Measurements from ENCODE around the gene POLR3A.
"Not testable (repeated sequence)": the region's sequence is repeated elsewhere in the genome, so short reads cannot be mapped to it uniquely, and the experiment has no call there.

POLR3A gene
- long read RNA-seq, donor 1, full-length matches to known transcripts, result 1 of 12,890 reads
- long read RNA-seq, donor 1, partial matches to known transcripts, result 10,114 of 12,890 reads
- long read RNA-seq, donor 1, other reads (novel, unspliced or antisense), result 2,775 of 12,890 reads
- long read RNA-seq, donor 2, full-length matches to known transcripts, result 1 of 7,579 reads
- long read RNA-seq, donor 2, partial matches to known transcripts, result 4,616 of 7,579 reads
- long read RNA-seq, donor 2, other reads (novel, unspliced or antisense), result 2,962 of 7,579 reads
- long read RNA-seq, donor 3, partial matches to known transcripts, result 1,642 of 3,308 reads
- long read RNA-seq, donor 3, other reads (novel, unspliced or antisense), result 1,666 of 3,308 reads
- long read RNA-seq, donor 4, full-length matches to known transcripts, result 1 of 6,890 reads
- long read RNA-seq, donor 4, partial matches to known transcripts, result 3,640 of 6,890 reads
- long read RNA-seq, donor 4, other reads (novel, unspliced or antisense), result 3,249 of 6,890 reads
- long read RNA-seq, donor 5, full-length matches to known transcripts, result 1 of 8,708 reads
- long read RNA-seq, donor 5, partial matches to known transcripts, result 7,158 of 8,708 reads
- long read RNA-seq, donor 5, other reads (novel, unspliced or antisense), result 1,549 of 8,708 reads
- long read RNA-seq, donor 6, partial matches to known transcripts, result 4,052 of 5,268 reads
- long read RNA-seq, donor 6, other reads (novel, unspliced or antisense), result 1,216 of 5,268 reads
- long read RNA-seq, donor 7, full-length matches to known transcripts, result 1 of 10,472 reads
- long read RNA-seq, donor 7, partial matches to known transcripts, result 9,165 of 10,472 reads
- long read RNA-seq, donor 7, other reads (novel, unspliced or antisense), result 1,306 of 10,472 reads
- long read RNA-seq, donor 8, partial matches to known transcripts, result 2,595 of 5,635 reads
- long read RNA-seq, donor 8, other reads (novel, unspliced or antisense), result 3,040 of 5,635 reads

DNA sequence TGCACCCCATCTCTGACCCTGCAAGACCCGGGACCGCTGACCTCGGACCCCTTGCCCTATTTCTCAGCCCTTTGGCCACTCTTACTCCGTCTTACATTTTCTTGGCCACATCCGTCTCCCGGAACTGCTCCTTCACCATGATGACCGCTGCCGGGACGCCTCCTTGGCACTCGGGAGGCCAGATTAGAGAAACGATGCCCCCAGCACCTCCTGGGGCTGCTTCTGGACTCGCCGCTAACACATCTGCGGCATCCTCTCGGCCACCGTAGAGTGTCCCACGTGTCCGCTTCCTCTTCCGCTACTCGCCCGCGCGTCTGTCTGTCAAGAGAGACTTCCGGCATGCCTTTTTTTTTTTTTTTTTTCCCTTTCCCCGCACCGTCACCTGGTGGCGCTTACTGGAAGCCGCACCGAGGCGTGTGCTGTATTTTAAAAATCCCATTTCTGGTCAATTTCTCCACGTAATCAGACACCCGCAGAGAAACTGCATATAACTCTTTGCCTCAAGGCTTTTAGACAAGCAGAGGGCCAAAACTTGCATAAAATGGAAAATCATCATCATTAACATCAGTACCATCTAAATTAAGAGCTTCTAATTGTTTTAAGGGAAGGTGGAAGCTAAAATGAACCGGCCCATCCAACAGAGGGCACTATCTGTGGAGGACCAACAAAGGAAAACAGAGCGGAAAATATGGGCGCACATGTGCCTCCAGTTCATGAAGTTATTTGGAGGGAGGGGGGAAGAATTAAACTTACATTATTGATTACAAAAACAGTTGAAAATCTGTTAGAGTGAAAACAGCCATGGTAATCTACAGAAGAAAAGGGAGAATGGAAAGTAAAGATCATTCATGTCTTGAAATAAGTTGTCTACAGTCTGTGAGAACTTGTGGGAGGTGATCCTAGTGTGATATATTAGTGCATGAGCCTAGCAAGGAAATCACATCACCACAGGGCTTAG lies at the start of gene POLR3A:
TSS of gene POLR3A (minus strand) at position 247 of the 958 bp plus-strand sequence. CDS start at position 139, 108 bp downstream.
- DNase-seq, result peak; percentile 82

DNA sequence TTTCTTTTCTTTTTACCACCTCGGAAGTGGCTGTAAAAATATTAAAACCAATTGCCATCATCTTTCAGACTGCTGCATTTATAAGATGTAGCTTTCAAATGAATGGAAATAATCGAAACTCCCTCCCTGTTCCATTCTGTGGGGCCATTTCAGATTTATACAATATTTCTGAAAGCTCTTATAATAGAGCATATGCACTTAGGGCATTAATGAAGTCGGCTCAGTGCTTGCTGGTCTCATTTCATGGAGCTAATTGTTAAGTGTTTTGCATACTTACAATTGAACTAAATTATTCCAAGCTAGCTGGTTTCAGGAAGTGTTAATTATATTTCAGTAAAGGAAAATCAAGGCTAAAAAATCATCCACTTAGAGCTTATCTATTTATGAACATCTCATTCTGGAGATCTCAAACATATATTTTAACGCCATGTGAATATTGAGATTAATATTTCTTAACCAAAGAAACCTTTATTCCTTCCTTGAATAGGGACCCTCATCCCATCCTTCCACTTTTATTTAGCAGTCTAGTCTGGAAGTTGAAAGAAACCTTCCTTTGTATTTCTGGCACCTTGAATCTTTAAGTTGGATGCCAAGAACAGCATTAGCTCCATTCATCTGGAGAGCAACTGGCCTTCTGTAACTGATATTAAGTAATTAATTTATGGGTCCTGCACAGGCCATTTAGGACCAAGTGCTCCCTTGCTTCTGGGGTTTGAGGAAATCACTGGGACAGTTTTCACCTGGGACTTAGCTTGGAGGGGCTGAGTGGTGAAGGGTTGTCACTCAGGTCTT lies 49.4 kb upstream of the POLR3A start:
- no peak for DNase-seq

- DNase-seq, result not testable (repeated sequence)
Observed at GRCh38 chr10:78075806-78076205, 46.5 kb upstream of the POLR3A start.

DNA sequence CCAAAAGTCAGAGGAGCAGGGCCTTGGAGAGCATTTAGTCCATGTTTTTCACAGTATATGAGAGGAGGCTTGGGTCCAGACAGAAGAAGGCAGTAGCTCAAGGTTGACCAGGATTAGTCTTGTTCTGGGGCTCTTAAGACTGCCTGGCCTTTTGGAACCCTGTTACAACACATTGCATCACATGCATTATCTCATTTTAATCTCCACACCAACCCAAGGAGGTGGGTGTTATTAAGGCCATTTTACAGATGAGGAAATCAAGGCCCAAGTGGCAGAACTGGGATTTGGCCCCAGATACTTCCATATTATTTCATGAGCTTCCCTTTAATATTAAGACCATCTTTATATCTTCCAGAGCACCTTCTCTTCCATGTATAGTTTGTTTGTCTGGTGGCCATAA lies 43.2 kb upstream of the POLR3A start:
- DNase-seq, result no peak

DNA sequence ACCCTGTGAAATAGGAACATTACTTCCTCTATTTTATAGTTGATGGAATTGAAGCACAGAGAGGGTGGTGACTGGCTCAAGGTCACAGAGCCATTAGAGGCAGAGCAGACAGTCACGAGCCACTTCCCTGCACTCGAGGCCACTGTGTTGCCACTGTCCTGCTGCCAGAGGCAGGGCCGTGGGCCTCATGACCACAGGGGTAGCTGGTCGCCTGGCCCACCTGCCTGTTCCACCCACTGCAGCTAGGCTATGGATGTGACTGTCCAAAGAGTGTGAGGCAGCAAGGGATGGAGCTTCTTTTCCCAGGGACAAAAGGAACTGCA lies 42.5 kb upstream of the POLR3A start:
- no peak for DNase-seq

DNA sequence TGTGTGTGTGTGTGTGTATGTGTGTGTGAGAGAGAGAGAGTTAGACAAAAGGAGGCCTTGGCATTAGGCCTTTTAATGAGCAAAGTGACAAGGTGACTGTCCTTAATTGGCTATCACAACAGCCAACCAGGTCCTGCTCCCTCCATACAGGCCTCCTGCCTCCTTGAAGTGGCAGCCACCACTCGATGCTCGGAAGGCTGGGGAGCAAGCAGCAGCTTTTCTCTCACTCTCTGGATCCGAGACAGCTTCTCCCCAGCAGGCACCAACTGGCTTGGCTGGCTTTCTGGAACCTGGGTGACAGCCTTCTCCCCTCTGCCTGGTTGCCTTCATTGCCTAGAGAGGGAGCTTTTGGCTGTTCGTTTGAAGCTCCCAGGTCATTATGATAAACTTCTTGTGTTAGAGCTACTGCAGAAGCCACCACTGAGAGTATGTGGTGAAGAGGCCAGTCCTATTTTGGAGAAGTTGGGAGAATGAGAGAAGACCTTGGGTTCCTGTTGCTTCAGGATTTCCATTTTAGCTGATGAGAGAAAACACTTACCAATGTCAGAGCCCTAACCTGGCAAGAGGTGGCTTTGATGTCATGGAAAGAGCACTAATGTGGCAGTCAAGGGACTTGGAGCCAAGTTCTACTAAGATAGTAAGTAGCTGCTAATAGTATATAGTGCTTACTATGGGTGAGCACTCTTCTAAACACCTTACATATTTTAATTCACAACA lies 42.0 kb upstream of the POLR3A start:
- no peak for DNase-seq

DNA sequence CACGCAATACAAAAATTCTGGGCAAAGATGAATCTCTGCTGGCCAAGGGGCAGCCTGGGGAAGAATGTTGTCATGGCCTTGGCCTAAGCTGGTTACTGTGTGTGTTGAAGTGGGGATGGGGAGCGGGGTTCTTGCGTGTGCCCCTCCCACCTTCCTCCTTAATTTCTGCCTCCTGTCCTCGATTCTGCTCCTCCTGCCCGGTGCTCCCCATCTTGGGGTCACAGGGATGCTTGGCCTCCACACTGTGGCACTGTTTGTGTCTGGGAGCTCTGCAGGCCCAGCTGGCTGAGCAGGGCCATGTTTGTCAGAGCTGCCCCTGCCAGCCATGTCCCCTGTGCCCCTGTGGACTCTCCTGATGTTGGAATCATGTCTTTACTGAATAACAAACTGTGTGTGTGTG lies 41.4 kb upstream of the POLR3A start:
- DNase-seq, result no peak

DNA sequence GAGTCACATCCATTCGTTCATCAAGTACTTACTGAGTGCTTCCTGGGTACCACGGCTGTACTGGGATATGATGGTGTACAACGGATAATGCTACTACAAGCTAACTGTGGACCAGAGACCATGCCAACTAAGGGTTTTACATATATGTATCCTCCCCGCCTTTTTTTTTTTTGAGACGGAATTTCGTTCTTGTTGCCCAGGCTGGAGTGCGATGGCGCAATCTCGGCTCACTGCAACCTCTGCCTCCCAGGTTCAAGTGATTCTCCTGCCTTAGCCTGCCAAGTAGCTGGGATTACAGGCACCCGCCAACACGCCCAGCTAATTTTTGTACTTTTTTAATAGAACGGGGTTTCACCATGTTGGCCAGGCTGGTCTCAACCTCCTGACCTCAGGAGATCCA lies 40.7 kb upstream of the POLR3A start:
- DNase-seq, result not testable (repeated sequence)

GRCh38 chr10:78069151-78069550 lies 39.8 kb upstream of the POLR3A start:
- no peak for DNase-seq

DNA sequence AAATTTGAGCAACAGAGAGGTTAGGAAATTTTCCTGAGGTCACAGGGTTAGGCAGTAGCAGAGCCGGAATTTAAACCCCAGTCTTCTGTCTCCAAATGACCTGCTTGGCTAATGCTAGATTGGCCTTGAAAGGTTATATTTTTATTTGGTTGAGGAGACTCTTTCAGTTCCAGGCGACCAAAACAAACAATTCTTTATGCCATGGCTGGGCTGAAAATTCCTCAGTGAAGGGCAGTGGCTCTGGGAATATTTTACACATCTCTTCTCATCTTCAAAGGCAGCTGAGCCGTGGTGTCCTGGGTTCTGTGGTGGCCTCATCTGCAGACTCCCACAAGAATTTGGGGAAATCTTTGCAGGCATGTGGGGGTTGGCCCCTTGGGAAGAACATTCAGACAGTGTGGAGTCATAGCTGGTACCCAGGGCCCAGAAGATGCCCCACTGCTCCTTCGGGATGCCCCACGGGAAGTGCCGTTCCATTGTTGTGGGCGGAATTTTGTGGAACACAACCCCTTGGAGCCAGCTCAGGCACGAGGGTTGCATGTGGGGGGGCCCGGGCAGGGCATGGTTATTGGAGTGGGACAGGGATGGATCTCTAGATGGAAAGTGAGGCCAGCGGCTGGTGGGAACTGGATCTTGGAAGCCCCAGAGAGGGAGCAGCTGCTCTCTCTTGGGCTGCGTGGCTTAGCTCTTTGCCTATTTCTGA lies 37.6 kb upstream of the POLR3A start:
- no peak for DNase-seq

- DNase-seq, result no peak
Observed at GRCh38 chr10:78066012-78066411, 36.7 kb upstream of the POLR3A start.

DNA sequence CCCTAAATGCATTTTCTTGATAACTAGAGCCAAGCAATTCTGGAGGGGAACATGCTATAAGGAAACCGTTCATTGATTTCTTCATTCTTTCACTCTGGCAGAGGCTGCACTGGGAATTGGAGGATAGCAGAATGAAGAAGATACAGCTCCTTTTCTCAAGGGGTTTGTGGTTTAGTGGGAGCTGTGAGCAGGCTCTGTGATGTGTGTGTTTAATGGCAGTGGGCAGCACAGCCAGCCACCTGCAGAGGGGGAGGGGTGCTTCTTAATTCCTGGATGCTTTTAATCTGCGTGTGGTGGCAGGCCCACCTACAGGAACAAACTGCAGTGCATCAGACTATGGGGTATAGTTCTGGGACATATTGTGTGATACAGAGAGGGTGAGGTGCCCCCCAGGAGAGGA lies 36.3 kb upstream of the POLR3A start:
- DNase-seq, result no peak

GRCh38 chr10:78064919-78065318 lies 35.6 kb upstream of the POLR3A start:
- DNase-seq, result not testable (repeated sequence)

DNA sequence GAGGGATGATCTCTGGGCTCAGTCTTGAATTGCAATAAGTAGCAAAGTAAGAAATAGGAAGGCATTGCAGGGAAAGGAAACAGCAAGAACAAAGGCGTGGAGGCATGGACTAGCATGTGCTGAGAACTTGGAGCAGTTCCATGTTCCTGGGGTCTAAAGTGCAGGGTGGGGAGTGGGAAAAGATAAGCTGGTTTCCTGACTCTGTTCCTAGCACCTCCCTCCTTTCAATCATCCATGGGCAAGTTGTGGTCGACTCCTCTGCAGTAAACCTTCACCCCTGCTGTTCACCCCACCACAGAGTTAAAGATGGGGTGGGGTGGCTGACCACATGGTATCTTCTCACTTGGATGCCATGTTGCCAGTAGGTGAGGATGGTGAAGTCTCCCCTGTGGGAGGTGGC lies 33.9 kb upstream of the POLR3A start:
- DNase-seq, result no peak

DNA sequence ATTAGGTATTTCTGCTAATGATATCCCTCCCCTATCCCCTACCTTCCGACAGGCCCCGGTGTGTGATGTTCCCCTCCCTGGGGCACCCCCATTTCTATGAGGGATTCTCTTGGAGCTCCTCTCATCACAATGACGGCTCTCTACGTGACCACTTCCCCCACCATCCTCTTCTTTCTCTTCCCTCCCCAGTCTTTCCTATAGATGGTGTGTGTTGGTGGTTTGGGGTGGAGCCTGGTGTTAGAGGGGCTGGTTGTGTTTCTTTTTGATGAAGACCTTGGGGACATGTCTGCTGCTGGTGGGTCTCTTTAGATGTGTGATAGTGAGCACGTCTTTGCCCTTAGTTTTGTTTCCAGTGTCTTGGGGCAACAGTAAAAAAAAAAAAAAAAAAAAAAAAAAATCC lies 33.0 kb upstream of the POLR3A start:
- DNase-seq, result no peak

DNA sequence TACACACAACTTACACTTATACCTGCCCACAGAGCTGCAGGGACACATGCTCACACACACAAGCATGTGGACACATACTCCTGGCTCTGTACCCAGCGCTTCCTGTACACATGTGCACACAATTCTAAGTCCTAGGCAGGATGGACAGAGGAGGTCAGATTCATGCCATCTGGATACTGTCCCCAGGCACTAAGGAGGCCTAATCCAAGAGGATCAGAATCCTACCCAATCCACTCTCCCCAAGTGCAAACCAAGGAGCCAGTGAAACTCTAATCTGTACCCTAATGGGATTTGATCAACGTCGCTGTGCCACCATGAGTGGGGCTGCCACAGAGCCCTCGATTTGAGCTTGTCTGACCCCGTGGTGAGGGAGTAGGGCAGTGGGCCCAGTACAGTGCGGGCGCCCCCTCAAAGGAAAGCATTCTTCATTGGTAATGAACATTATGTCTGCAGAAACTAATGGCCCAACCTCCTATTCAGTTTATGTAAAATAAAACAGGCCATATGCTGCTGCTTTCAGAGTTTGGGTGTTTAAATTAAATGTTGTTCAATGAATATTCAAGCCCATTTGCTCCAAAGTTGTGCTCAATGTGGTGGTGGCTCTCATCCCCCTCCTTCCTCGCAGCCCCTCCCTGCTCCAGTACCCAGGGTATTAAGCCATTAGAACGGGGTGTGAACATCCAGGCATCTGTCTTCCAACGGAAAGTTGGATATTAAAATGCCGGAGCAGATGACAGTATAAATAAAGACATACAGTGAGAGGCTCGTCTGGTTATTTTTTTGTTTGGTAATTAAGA lies 30.8 kb upstream of the POLR3A start:
- DNase-seq, result no peak

GRCh38 chr10:78058562-78058961 lies 29.2 kb upstream of the POLR3A start:
- DNase-seq, result no peak

DNA sequence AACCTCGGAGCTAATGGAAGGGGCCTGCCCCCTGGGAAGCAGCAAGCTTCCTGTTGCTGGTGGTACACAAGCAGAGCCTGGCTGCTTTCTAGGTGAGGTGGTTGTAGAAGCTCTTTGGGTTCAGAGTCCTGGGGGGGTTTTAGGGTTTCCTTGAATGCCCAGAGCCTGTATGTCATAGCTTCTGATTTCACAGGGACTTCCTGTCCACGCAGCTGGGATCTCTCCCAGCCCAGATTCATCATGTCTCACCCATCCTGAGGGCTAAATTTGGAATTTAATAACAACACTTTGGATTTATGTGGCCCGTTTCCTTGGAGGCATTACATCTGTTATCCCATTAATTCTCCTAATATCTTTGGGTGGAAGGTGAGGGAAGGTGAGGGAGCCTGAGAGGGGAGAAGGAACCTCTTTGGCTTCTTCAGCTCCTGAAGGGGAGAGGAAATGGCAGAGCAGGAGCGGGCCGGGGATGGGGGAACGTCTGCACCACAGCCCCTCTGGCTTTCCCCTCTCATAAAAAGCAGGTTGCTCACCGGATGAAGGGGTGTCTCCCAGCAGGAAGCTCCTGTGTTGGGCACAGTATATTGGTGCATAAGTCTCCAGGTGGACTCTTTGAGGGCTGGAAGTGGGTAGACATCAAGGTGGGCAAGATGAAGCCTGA lies 24.0 kb upstream of the POLR3A start:
- DNase-seq, result no peak

DNA sequence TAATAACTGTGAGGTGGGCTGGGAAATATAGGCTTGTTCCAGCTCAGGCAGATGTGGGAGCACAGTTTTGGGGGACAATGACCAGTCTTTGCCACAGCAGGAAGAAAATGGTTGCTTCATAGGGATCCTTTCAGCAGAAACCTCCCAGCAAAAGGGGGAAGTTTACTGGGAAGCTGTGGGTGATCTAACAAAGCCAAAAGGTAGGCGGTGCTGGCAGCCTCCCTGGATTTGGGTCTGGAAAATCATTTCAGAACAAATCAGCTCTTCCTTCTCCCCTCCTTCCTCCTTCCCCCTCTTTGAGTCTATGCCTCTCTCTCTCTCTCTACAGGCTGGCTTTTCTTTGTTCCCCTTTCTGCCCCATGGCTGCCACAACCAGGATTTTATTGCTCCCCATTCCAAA lies 20.5 kb upstream of the POLR3A start:
- DNase-seq, result no peak

All from right kidney (tissue), 9 donors.